ENCODE results near the gene CHST8. TPM values are rescaled to one million over a fixed set of nuclear protein-coding genes. Genes with fewer than 3 reads are reported as not detected.
"Not testable (repeated sequence)": the region's sequence is repeated elsewhere in the genome, so short reads cannot be mapped to it uniquely, and the experiment has no call there.

The CHST8 gene
- polyA plus RNA-seq, 3 donors = 0.56 to 1.2 (median 0.91) TPM

GRCh38 chr19:33613620-33614000 lies 8.1 kb upstream of the CHST8 start:
- WGBS, 3 donors = 38 to 51% (median 40%) methylated on average over 3 of the region's 3 CpGs
- H3K27ac ChIP-seq (ENCODE audit: low read depth, low read length) = no peak overlapping the region

GRCh38 chr19:33616346-33616745 lies 5.4 kb upstream of the CHST8 start:
- H3K27ac ChIP-seq (ENCODE audit: low read depth, low read length) = no peak overlapping the region
- WGBS, 3 donors = 81 to 90% (median 88%) methylated on average over 4 of the region's 4 CpGs

GRCh38 chr19:33616857-33617256 lies 4.9 kb upstream of the CHST8 start:
- WGBS, 3 donors = 61 to 80% (median 70%) methylated on average over 4 of the region's 4 CpGs
- H3K27ac ChIP-seq (ENCODE audit: low read depth, low read length) = no peak overlapping the region

- WGBS, 3 donors = 45 to 82% (median 65%) methylated on average over 2 of the region's 2 CpGs
- H3K27ac ChIP-seq (ENCODE audit: low read depth, low read length) = not testable (repeated sequence)
Observed at GRCh38 chr19:33618363-33618762, 3.4 kb upstream of the CHST8 start.

GRCh38 chr19:33618884-33619283 lies 2.9 kb upstream of the CHST8 start:
- H3K27ac ChIP-seq (ENCODE audit: low read depth, low read length) = no peak overlapping the region
- 61 to 79% (median 68%) methylated on average over 5 of the region's 5 CpGs for WGBS, 3 donors

- H3K27ac ChIP-seq (ENCODE audit: low read depth, low read length) = no peak overlapping the region
- WGBS, 3 donors = 88 to 93% (median 91%) methylated on average over 4 of the region's 4 CpGs
Observed at GRCh38 chr19:33620611-33621010, 1.1 kb upstream of the CHST8 start.

- H3K27ac ChIP-seq (ENCODE audit: low read depth, low read length) = no peak overlapping the region
- 13 to 16% (median 14%) methylated on average over 50 to 60 of the region's 60 CpGs for WGBS, 3 donors
Observed at GRCh38 chr19:33621065-33621785, 528 bp upstream of the CHST8 start.

GRCh38 chr19:33622505-33622808 lies 704 bp downstream of the CHST8 start:
- H3K27ac ChIP-seq (ENCODE audit: low read depth, low read length) = no peak overlapping the region
- 1 to 6% (median 1%) methylated on average over 35 of the region's 35 CpGs for WGBS, 3 donors

GRCh38 chr19:33622809-33623511 lies 1.2 kb downstream of the CHST8 start:
- WGBS, 3 donors = 0 to 3% (median 3%) methylated on average over 59 to 64 of the region's 64 CpGs
- H3K27ac ChIP-seq (ENCODE audit: low read depth, low read length) = no peak overlapping the region

- no peak overlapping the region for H3K27ac ChIP-seq (ENCODE audit: low read depth, low read length)
Observed at GRCh38 chr19:33624586-33624985, 2.8 kb downstream of the CHST8 start.

GRCh38 chr19:33627526-33627925 lies 5.8 kb downstream of the CHST8 start:
- WGBS, 3 donors = 60 to 83% (median 79%) methylated on average over 5 of the region's 5 CpGs
- no peak overlapping the region for H3K27ac ChIP-seq (ENCODE audit: low read depth, low read length)

More at GRCh38 chr19:33624586-33624985, 2.8 kb downstream of the CHST8 start:
- WGBS, 3 donors = 27 to 56% (median 31%) methylated on average over 5 of the region's 5 CpGs

- WGBS, 3 donors = 73 to 86% (median 85%) methylated on average over 12 of the region's 12 CpGs
- no peak overlapping the region for H3K27ac ChIP-seq (ENCODE audit: low read depth, low read length)
Observed at GRCh38 chr19:33627962-33628839, 6.4 kb downstream of the CHST8 start.

- 61 to 74% (median 72%) methylated on average over 13 of the region's 13 CpGs for WGBS, 3 donors
- no peak overlapping the region for H3K27ac ChIP-seq (ENCODE audit: low read depth, low read length)
Observed at GRCh38 chr19:33628921-33629825, 7.4 kb downstream of the CHST8 start.

- H3K27ac ChIP-seq (ENCODE audit: low read depth, low read length) = no peak overlapping the region
- WGBS, 3 donors = 68 to 82% (median 81%) methylated on average over 9 of the region's 9 CpGs
Observed at GRCh38 chr19:33629826-33630375, 8.1 kb downstream of the CHST8 start.

- H3K27ac ChIP-seq (ENCODE audit: low read depth, low read length) = no peak overlapping the region
- 53 to 71% (median 69%) methylated on average over 13 of the region's 13 CpGs for WGBS, 3 donors
Observed at GRCh38 chr19:33630880-33631608, 9.3 kb downstream of the CHST8 start.

- H3K27ac ChIP-seq (ENCODE audit: low read depth, low read length) = no peak overlapping the region
- 50 to 62% (median 57%) methylated on average over 6 of the region's 6 CpGs for WGBS, 3 donors
Observed at GRCh38 chr19:33631609-33631973, 9.8 kb downstream of the CHST8 start.

GRCh38 chr19:33634361-33635091 lies 12.8 kb downstream of the CHST8 start:
- 67 to 80% (median 79%) methylated on average over 13 to 14 of the region's 14 CpGs for WGBS, 3 donors
- no peak overlapping the region for H3K27ac ChIP-seq (ENCODE audit: low read depth, low read length)

Measured in adipose tissue (tissue), 3 donors.